GM12891 (cell line): ENCODE data around the gene ECI1.

Experiments
- POLR2A ChIP-seq: IDR thresholded peaks from 2 replicates; pipeline ENCODE4 v1.6.1; 2011; ENCODE audit warnings: low read depth, low read length, control low read depth
- TAF1 ChIP-seq: IDR thresholded peaks from 2 replicates; pipeline ENCODE4 v1.6.1; 2011; ENCODE audit warnings: low read depth, low read length, control low read depth

GRCh38 chr16:2297506-2297860 is 46.1 kb upstream of the ECI1 start:
- TF ChIP-seq POLR2A (no peak), TAF1 (no peak)
